ENCODE data around the gene SYNE1. TPM values are rescaled to one million over a fixed set of nuclear protein-coding genes. Genes with fewer than 3 reads are reported as not detected.
"Not testable (repeated sequence)": the region's sequence is repeated elsewhere in the genome, so short reads cannot be mapped to it uniquely, and the experiment has no call there.

SYNE1 gene
- total RNA-seq, 1 donor from 2014 or later, result 137 TPM

GRCh38 chr6:152625213-152625612, 11.9 kb downstream of the SYNE1 start:
- FAIRE-seq (no peak), DNase-seq (ENCODE audit: low spot score in 2 of 2) (no peak)

GRCh38 chr6:152614776-152615175, 22.4 kb downstream of the SYNE1 start:
- FAIRE-seq; DNase-seq (ENCODE audit: low spot score in 2 of 2): not testable (repeated sequence)

GRCh38 chr6:152609125-152609670, 28.0 kb downstream of the SYNE1 start:
- FAIRE-seq (no peak), DNase-seq (ENCODE audit: low spot score in 2 of 2) (no peak)

DNA sequence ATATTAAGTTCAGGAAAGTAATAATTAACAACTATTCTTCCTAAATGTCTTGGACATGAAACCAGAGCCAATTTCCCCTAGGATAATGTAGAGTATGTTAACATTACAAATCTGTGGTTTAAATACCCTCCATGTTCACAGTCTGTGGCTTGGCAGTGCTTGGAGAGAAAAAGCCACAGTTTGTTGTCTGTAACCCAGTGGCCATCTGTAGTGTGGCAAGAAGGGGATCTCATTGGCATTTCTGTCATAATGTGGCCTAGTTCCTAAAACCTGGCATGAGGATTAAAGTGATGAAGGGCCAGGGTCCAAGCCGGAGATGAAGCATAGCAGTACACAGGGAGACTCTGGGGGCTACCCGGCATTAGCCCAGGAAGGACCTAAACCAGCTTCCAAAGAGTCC, 31.2 kb downstream of the SYNE1 start:
- no peak for FAIRE-seq

DNA sequence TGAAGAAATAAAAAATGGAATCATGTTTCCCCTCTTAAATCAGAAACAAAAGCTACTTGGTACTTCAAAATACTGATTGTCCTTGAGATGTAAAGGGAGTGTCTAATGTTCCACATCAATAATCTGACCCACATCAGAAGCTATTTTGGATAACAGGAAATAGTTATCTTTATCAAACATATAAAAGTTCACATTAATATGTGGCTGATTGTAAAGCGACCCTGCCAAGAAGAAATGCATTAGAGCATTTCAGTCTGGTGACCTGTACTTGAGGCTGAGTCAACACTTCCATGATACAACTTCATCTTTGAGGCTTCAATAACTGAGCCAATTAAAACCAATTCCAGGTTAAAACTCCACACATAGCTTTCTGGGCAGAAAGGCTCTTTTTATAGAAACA, 31.8 kb downstream of the SYNE1 start:
- no peak for DNase-seq (ENCODE audit: low spot score in 2 of 2)
- FAIRE-seq, result no peak

More for the DNA sequence above, 31.2 kb downstream of the SYNE1 start:
- no peak for DNase-seq (ENCODE audit: low spot score in 2 of 2)

GRCh38 chr6:152603911-152604310, 33.3 kb downstream of the SYNE1 start:
- no peak for FAIRE-seq

DNA sequence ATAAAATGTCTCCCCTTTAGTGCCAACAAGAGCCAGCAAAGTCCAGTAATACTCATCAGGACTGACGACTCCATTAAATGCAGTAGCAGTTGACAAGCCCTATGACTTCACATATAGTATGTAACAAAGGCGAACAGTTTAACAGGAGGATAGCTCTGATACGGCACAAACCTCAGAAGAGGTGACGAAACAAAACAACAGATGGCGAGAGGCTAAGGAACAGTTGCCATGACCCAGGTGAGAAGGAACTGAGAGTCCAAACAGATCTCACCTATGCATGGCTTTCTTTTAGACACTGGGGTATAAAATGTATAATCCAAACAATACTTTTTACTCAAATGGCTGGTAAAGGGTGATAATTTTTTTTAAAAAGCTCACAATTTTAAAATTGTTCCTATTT, 37.1 kb downstream of the SYNE1 start:
- FAIRE-seq, result no peak

More at GRCh38 chr6:152603911-152604310, 33.3 kb downstream of the SYNE1 start:
- DNase-seq (ENCODE audit: low spot score in 2 of 2), result no peak

DNA sequence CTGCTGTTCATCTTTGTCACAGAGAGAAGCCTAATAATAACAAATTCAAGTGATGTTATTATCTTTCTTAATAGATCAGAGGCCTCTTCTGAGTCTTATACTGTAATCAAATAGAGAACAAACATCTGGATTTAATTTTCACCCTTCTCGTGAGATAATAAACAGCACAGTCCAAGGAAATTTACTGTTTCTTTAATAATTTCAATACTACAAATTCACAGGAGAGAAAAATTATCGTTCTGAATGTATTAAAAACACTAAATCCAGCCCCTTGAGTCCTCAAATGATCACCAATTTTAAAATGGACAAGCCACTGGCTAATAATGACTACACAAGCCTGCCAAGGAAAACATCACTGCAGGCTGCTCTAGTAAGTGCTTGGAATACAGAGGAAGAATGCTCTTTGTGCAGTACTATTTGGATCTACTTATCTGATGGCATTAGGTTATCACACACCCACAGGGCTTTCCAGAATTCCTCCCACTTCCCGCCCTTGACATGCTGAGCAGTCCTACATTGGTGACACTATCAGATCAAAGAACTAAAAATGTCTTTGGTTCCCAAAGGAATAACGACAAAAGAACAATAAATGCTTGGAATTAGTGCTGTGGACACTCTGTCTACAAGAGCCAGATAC, 38.1 kb downstream of the SYNE1 start:
- no peak for FAIRE-seq
- no peak for DNase-seq (ENCODE audit: low spot score in 2 of 2)

More for the DNA sequence above, 37.1 kb downstream of the SYNE1 start:
- no peak for DNase-seq (ENCODE audit: low spot score in 2 of 2)

DNA sequence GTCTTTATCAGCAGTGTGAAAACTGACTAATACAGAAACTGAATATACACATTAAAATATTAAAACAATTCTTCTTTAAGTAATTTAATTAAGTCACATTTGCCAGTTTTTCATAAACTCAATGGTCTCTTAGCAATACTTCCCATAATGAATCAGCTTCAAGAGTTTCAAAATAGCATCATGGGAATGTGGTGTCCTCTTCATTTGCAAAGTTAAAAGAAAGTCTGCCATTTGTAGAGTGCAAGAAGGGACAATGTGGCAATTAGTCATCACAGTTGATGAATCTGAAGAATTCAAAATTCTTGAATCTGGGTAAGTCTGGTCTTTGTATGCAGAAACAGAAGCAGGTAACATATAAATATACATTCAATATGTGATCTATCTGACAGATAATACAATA, 38.7 kb downstream of the SYNE1 start:
- DNase-seq (ENCODE audit: low spot score in 2 of 2) (no peak), FAIRE-seq (no peak)

GRCh38 chr6:152596726-152597125, 40.4 kb downstream of the SYNE1 start:
- DNase-seq (ENCODE audit: low spot score in 2 of 2) (no peak), FAIRE-seq (no peak)

DNA sequence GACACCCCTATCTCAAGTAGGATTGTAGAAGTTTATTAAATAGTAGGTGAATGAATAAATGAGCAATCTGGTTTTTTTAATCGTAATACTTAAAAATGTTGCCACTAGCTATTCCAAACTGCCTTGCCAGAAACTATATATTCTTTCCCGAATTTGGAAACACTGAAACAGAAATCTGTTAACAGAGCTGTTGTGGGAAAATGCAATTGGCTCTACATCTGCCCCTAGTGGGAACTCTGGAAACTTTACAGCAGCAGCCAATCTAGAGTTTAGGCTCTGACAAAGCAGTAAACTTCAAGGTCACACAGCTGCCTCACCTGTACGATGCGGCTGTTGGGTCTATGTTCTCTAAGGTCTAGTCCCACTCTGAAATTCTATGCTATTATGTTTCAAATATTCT, 41.7 kb downstream of the SYNE1 start:
- no peak for FAIRE-seq
- no peak for DNase-seq (ENCODE audit: low spot score in 2 of 2)

- no peak for FAIRE-seq
- no peak for DNase-seq (ENCODE audit: low spot score in 2 of 2)
Observed at GRCh38 chr6:152594701-152595100, 42.5 kb downstream of the SYNE1 start.

- DNase-seq (ENCODE audit: low spot score in 2 of 2), result no peak
- FAIRE-seq, result no peak
Observed at GRCh38 chr6:152588456-152588855, 48.7 kb downstream of the SYNE1 start.

GRCh38 chr6:152587473-152587872, 49.7 kb downstream of the SYNE1 start:
- FAIRE-seq, result no peak
- DNase-seq (ENCODE audit: low spot score in 2 of 2), result no peak

DNA sequence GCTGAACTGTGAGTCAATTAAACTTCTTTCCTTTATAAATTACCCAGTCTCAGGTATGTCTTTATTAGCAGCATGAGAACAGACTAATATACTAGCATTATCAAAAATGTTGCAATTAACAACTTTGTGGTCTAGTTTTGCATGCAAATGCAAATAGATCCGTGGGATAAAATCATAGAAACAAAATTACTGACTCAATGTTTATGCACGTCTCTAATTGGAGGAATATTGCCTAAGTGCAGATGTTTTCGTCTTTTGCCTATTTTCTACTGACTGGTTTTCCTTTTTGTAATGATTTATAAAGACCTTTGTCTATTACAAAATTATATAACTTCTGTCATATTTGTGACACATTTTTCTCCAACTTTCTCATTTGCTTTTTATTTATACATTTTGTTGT, 51.9 kb downstream of the SYNE1 start:
- FAIRE-seq (no peak), DNase-seq (ENCODE audit: low spot score in 2 of 2) (no peak)

DNA sequence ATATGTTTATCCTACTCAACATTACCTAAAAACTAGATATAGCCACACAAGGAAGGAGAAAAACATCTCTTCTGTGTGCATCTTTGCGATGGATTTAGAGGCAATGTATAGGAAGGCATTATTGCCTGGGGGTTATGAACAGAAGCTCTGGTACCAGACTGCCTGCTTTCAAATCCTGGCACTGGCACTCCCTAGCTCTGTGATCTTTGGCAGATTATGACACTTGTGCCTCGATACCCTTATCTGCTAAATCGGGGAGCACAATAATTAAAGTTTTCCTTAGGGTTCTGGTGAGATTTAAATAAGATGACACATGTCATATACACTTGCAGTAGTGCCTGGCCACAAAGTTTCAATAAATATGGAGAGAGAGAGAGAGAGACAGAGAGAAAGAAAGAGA, 53.3 kb downstream of the SYNE1 start:
- FAIRE-seq, result no peak
- no peak for DNase-seq (ENCODE audit: low spot score in 2 of 2)

GRCh38 chr6:152576525-152576924, 60.6 kb downstream of the SYNE1 start:
- FAIRE-seq (no peak), DNase-seq (ENCODE audit: low spot score in 2 of 2) (no peak)

GRCh38 chr6:152575621-152576150, 61.5 kb downstream of the SYNE1 start:
- DNase-seq (ENCODE audit: low spot score in 2 of 2) (no peak), FAIRE-seq (no peak)

GRCh38 chr6:152575161-152575560, 62.0 kb downstream of the SYNE1 start:
- FAIRE-seq (no peak), DNase-seq (ENCODE audit: low spot score in 2 of 2) (no peak)

- no peak for DNase-seq (ENCODE audit: low spot score in 2 of 2)
- FAIRE-seq, result no peak
Observed at GRCh38 chr6:152573762-152574161, 63.4 kb downstream of the SYNE1 start.

GRCh38 chr6:152572338-152573088, 64.6 kb downstream of the SYNE1 start:
- no peak for DNase-seq (ENCODE audit: low spot score in 2 of 2)
- FAIRE-seq, result no peak

DNA sequence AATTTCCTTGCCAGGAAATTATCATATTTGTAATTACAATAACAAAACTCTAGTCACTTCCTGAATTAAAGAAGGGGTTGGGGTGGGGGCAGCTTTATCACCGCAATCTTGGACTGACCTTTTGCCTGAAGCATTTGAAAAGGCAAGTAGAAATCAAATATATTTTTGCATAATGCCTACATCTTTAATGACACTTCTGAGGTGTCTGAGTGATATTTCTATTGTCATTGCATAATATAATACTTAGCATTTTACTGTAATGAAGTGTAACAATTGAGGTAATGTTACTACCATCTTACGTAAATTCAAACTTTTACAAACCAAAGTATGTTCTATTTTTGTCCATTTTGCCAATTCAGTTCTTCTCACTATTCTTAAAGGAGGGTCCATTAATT, 65.2 kb downstream of the SYNE1 start:
- no peak for DNase-seq (ENCODE audit: low spot score in 2 of 2)
- no peak for FAIRE-seq

All from frontal cortex (tissue), 4 donors.